Loucy (cell line): ENCODE data around the gene FLT1.

ENCODE experiments used
- H2AFZ ChIP-seq: fragments of 200-600 bp; sonication (generic); 2 replicates; pipeline ENCODE4 v1.6.0; 2016; ENCODE audit warnings: antibody characterized with exemption, mild to moderate bottlenecking, low read length, moderate library complexity
- H3F3A ChIP-seq: fragments of 200-600 bp; 2 replicates; pipeline ENCODE4 v1.6.0; 2016; ENCODE audit warnings: antibody characterized with exemption, low read depth, mild to moderate bottlenecking
- H3K27me3 ChIP-seq: fragments of 200-600 bp; sonication (generic); 2 replicates; pipeline ENCODE4 v1.6.1; 2014; ENCODE audit warnings: low read length, mild to moderate bottlenecking; ENCODE audit not compliant: insufficient read depth, poor library complexity, severe bottlenecking
- H3K36me3 ChIP-seq: fragments of 200-600 bp; sonication (generic); 2 replicates; pipeline ENCODE4 v1.6.1; 2016; ENCODE audit warnings: low read length; ENCODE audit not compliant: insufficient read depth
- H3K4me1 ChIP-seq: fragments of 200-600 bp; sonication (generic); 2 replicates; pipeline ENCODE4 v1.5.1; 2014; ENCODE audit warnings: low read length, mild to moderate bottlenecking; ENCODE audit not compliant: insufficient read depth, poor library complexity, severe bottlenecking
- H3K4me2 ChIP-seq: fragments of 200-600 bp; sonication (generic); 2 replicates; pipeline ENCODE4 v1.6.0; 2014; ENCODE audit warnings: antibody characterized with exemption, low read length, low read depth, mild to moderate bottlenecking; ENCODE audit not compliant: poor library complexity, severe bottlenecking
- H3K4me3 ChIP-seq: fragments of 200-600 bp; sonication (generic); 2 replicates; pipeline ENCODE4 v1.5.1; 2014; ENCODE audit warnings: low read length, mild to moderate bottlenecking, mixed read lengths; ENCODE audit not compliant: poor library complexity, severe bottlenecking
- H3K79me2 ChIP-seq: fragments of 200-600 bp; sonication (generic); 2 replicates; pipeline ENCODE4 v1.6.1; 2014; ENCODE audit warnings: low read length; ENCODE audit not compliant: insufficient read depth
- H3K9ac ChIP-seq: fragments of 200-600 bp; sonication (generic); 2 replicates; pipeline ENCODE4 v1.6.0; 2014; ENCODE audit warnings: mild to moderate bottlenecking, low read depth, low read length, moderate library complexity; ENCODE audit not compliant: poor library complexity, severe bottlenecking
- H3K9me2 ChIP-seq: fragments of 200-600 bp; sonication (generic); replicated peaks from 2 replicates; pipeline ENCODE4 v1.6.1; 2016; ENCODE audit warnings: low read depth, low read length, mixed read lengths
- H3K9me3 ChIP-seq: fragments of 200-600 bp; sonication (generic); 2 replicates; pipeline ENCODE4 v1.6.1; 2014; ENCODE audit warnings: mild to moderate bottlenecking, antibody characterized with exemption, low read length, low read depth; ENCODE audit not compliant: insufficient read depth
- H4K20me1 ChIP-seq: fragments of 200-600 bp; sonication (generic); 2 replicates; pipeline ENCODE4 v1.6.0; 2014; ENCODE audit warnings: antibody characterized with exemption, low read length, mild to moderate bottlenecking; ENCODE audit not compliant: insufficient read depth, poor library complexity, severe bottlenecking
- EZH2phosphoT487 ChIP-seq: fragments of 200-600 bp; IDR thresholded peaks from 2 replicates; pipeline ENCODE4 v1.6.1; 2018; ENCODE audit warnings: antibody characterized with exemption, mild to moderate bottlenecking, moderate library complexity, borderline replicate concordance
- TF ChIP-seq, protein P1 (sequence below): fragments of 200-600 bp; sonication (generic); conservative IDR thresholded peaks from 2 replicates; pipeline ENCODE4 v1.5.1; 2014; ENCODE audit warnings: mild to moderate bottlenecking, antibody characterized with exemption, low read length

FLT1 gene

DNA sequence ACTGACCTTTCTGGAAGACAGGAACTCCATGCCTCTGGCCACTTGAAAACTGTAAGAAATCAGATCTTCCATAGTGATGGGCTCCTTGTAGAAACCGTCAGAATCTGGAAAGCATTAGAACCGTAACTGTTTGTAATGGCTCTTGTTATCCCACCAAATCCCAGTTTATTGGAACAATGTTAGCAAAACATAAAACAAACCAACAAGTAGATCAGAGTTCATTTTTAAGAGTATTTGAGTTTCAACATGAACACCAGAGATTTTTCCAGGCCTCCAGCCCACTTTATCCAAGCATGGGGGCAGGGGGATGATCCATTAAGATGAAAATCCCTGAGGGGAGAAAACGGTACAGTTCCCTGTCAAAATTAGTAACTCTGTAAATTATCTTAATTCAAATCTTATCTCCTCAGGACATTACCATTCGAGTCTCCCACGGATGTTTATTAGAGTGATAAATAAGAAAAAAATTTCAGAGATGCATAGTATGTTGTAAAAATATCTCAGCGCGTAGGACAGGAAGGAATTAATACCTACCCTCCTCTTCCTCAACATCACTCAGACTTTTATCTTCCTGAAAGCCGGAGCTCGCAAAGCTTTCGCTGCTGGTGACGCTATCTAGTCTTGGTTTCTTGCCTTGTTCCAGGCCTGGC, 172.5 kb downstream of the FLT1 start:
- H3K9me3 ChIP-seq = no peaks in the 10 kb centered on the region
- H4K20me1 ChIP-seq = no peaks in the 10 kb centered on the region
- no peak overlapping the region for H2AFZ ChIP-seq
- no peaks in the 10 kb centered on the region for H3K27me3 ChIP-seq
- peaks cover 9% of the 10 kb centered on the region for H3K4me1 ChIP-seq
- no peaks in the 10 kb centered on the region for H3K9me2 ChIP-seq
- H3K36me3 ChIP-seq = peaks cover 8% of the 10 kb centered on the region; the same call in 1 of the 2 replicates
- no peak overlapping the region for H3K4me2 ChIP-seq
- no peak overlapping the region for H3K4me3 ChIP-seq
- TF ChIP-seq, protein P1, sequence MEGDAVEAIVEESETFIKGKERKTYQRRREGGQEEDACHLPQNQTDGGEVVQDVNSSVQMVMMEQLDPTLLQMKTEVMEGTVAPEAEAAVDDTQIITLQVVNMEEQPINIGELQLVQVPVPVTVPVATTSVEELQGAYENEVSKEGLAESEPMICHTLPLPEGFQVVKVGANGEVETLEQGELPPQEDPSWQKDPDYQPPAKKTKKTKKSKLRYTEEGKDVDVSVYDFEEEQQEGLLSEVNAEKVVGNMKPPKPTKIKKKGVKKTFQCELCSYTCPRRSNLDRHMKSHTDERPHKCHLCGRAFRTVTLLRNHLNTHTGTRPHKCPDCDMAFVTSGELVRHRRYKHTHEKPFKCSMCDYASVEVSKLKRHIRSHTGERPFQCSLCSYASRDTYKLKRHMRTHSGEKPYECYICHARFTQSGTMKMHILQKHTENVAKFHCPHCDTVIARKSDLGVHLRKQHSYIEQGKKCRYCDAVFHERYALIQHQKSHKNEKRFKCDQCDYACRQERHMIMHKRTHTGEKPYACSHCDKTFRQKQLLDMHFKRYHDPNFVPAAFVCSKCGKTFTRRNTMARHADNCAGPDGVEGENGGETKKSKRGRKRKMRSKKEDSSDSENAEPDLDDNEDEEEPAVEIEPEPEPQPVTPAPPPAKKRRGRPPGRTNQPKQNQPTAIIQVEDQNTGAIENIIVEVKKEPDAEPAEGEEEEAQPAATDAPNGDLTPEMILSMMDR = no peak
- TF ChIP-seq EZH2phosphoT487 = no peak
- no peak overlapping the region for H3K9ac ChIP-seq
- H3F3A ChIP-seq = no peaks in the 10 kb centered on the region
- no peaks in the 10 kb centered on the region for H3K79me2 ChIP-seq

DNA sequence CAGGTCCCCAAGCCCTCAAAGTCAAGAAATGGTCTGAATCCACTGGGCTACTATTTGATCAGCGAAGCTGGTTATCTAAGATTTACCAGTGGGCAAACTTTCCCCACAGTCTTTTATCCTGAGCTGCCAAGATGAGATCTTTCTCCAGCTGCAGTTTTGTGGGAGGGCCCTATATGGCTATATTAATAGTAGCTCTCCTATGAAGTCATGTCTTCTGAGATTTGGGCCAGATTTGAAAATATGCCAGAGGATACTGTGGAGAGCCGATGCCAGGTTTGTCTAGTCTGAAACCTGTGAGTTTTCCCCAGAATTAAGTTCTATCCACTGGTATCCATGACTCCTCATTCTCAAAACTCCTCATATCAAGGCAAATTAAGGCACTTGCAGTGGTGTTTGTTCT, 173.2 kb downstream of the FLT1 start:
- no peak for TF ChIP-seq EZH2phosphoT487
- TF ChIP-seq, protein P1 = no peak
- Histone ChIP-seq H3K79me2 (no peaks in the 10 kb centered on the region), H3K36me3 (peaks cover 8% of the 10 kb centered on the region; the same call in 1 of the 2 replicates)

DNA sequence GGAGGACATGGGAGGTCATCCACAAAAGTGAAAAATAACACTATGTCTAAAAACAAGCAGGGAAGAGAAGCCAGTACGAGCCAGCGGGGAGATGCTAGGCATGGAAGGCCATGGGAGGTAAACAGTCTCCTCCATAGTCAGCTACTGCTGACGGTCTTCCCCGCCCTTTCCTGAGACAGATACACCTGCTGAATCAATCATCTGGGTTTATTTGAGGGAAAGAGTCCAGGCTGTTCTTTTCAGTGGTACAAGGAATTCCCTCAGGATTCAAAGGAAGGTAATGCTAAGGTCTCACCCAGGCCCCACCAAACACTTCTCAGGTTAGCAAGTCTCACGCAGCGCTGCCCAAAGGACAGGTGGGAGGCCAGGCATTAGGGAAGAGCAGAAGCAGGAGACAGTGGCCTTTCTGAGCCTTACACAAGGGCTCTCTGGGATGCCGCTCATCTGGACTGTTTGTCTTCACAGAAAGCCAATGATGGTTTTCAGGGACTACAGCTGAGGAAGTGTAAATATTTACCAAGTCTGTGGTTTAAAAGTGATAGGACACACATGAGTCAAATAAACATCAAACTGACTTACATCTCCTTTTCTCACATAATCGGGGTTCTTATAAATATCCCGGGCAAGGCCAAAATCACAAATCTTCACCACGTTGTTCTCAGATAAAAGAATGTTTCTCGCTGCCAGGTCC, 173.9 kb downstream of the FLT1 start:
- H3K4me3 ChIP-seq = no peak overlapping the region
- no peak overlapping the region for H3K4me2 ChIP-seq
- no peaks in the 10 kb centered on the region for H3F3A ChIP-seq
- no peaks in the 10 kb centered on the region for H3K27me3 ChIP-seq
- no peaks in the 10 kb centered on the region for H3K79me2 ChIP-seq
- peaks cover 8% of the 10 kb centered on the region; the same call in 1 of the 2 replicates for H3K36me3 ChIP-seq
- no peak overlapping the region for H2AFZ ChIP-seq
- no peaks in the 10 kb centered on the region for H3K9me3 ChIP-seq
- no peaks in the 10 kb centered on the region for H3K9me2 ChIP-seq
- H3K9ac ChIP-seq = no peak overlapping the region
- TF ChIP-seq, protein P1 = no peak
- TF ChIP-seq EZH2phosphoT487 = no peak
- H4K20me1 ChIP-seq = no peaks in the 10 kb centered on the region
- peaks cover 14% of the 10 kb centered on the region for H3K4me1 ChIP-seq

More for the DNA sequence above, 173.2 kb downstream of the FLT1 start:
- peaks cover 14% of the 10 kb centered on the region for H3K4me1 ChIP-seq
- no peak overlapping the region for H3K9ac ChIP-seq
- H3F3A ChIP-seq = no peaks in the 10 kb centered on the region
- H3K4me2 ChIP-seq = no peak overlapping the region
- H3K9me3 ChIP-seq = no peaks in the 10 kb centered on the region
- no peaks in the 10 kb centered on the region for H4K20me1 ChIP-seq
- no peak overlapping the region for H2AFZ ChIP-seq
- no peak overlapping the region for H3K4me3 ChIP-seq
- no peaks in the 10 kb centered on the region for H3K9me2 ChIP-seq
- H3K27me3 ChIP-seq = no peaks in the 10 kb centered on the region
